Liver (tissue), 9 donors: ENCODE data around the gene PRDM8. TPM values are rescaled to one million over a fixed set of nuclear protein-coding genes. Genes with fewer than 3 reads are reported as not detected.

Source experiments
- DNase-seq: peaks from one replicate; pipeline ENCODE4 v3.0.0-alpha.2; 2017; ENCODE audit warnings: low spot score
- H3K27ac ChIP-seq, 2 donors: one replicate each; pipeline ENCODE4 v1.7.0; 2013; ENCODE audit warnings: inconsistent platforms in 2 of 2, low read length in 2 of 2, control low read depth in 1 of 2, low read depth in 1 of 2, mild to moderate bottlenecking in 1 of 2
- H3K27me3 ChIP-seq, 4 donors: one replicate each; pipeline versions ENCODE4 v1.6.1 to v1.7.0; 2013; ENCODE audit warnings: low read length in 3 of 4, inconsistent platforms in 1 of 4, mild to moderate bottlenecking in 1 of 4, moderate library complexity in 1 of 4; ENCODE audit not compliant: control insufficient read depth in 4 of 4, insufficient read depth in 4 of 4
- H3K36me3 ChIP-seq, 4 donors: one replicate each; pipeline versions ENCODE4 v1.6.1 to v1.7.0; 2013; ENCODE audit warnings: low read length in 3 of 4, mild to moderate bottlenecking in 3 of 4, low read depth in 1 of 4, moderate library complexity in 1 of 4; ENCODE audit not compliant: control insufficient read depth in 4 of 4, insufficient read depth in 3 of 4
- H3K4me1 ChIP-seq, 4 donors: one replicate each; pipeline versions ENCODE4 v1.6.1 to v1.7.0; 2013; ENCODE audit warnings: low read length in 3 of 4, mild to moderate bottlenecking in 3 of 4, moderate library complexity in 1 of 4; ENCODE audit not compliant: control insufficient read depth in 4 of 4, insufficient read depth in 4 of 4
- H3K4me3 ChIP-seq, 3 donors: one replicate each; pipeline versions ENCODE4 v1.6.1 to v1.7.0; 2013; ENCODE audit warnings: low read length in 3 of 3, control low read depth in 1 of 3, low read depth in 1 of 3, mild to moderate bottlenecking in 1 of 3
- H3K9ac ChIP-seq, 2 donors: one replicate each; pipeline ENCODE4 v1.7.0; 2013; ENCODE audit warnings: low read length in 2 of 2, mild to moderate bottlenecking in 2 of 2, moderate library complexity in 2 of 2, control low read depth in 1 of 2, low read depth in 1 of 2
- H3K9me3 ChIP-seq, 4 donors: one replicate each; pipeline versions ENCODE4 v1.6.1 to v1.7.0; 2013; ENCODE audit warnings: low read length in 3 of 4; ENCODE audit not compliant: control insufficient read depth in 4 of 4
- ATF3 ChIP-seq: IDR thresholded peaks from 2 replicates; pipeline ENCODE4 v1.6.1; 2016; ENCODE audit warnings: antibody characterized with exemption
- CTCF ChIP-seq: fragments of 150-350 bp; IDR thresholded peaks from 2 replicates; pipeline ENCODE4 v1.5.1; 2017; ENCODE audit warnings: improper control_type of control experiment, low read depth, low read length; ENCODE audit not compliant: missing input control
- FOXA2 ChIP-seq: IDR thresholded peaks from 2 replicates; pipeline ENCODE4 v1.6.1; 2016; ENCODE audit warnings: antibody characterized with exemption
- GABPA ChIP-seq, 2 donors: IDR thresholded peaks in 1 of 2; conservative IDR thresholded peaks in 1 of 2; 2 replicates each; pipeline ENCODE4 v1.6.1; 2016; ENCODE audit warnings: antibody characterized with exemption in 2 of 2, mild to moderate bottlenecking in 1 of 2, moderate library complexity in 1 of 2
- HNF4A ChIP-seq, 2 donors: conservative IDR thresholded peaks; 2 replicates each; pipeline ENCODE4 v1.6.1; 2016; ENCODE audit warnings: antibody characterized with exemption in 2 of 2, mild to moderate bottlenecking in 2 of 2
- NR2F2 ChIP-seq: IDR thresholded peaks from 2 replicates; pipeline ENCODE4 v1.6.1; 2016; ENCODE audit warnings: antibody characterized with exemption
- RAD21 ChIP-seq, 2 donors: IDR thresholded peaks; 2 replicates each; pipeline ENCODE4 v1.6.1; 2016; ENCODE audit warnings: antibody characterized with exemption in 2 of 2, mild to moderate bottlenecking in 2 of 2
- RXRA ChIP-seq, 2 donors: IDR thresholded peaks; 2 replicates each; pipeline ENCODE4 v1.6.1; 2017 to 2018; ENCODE audit warnings: antibody characterized with exemption in 2 of 2, mild to moderate bottlenecking in 1 of 2
- TAF1 ChIP-seq: conservative IDR thresholded peaks from 2 replicates; pipeline ENCODE4 v1.6.1; 2016; ENCODE audit warnings: antibody characterized with exemption, mild to moderate bottlenecking
- WGBS: extraction: QIAGEN DNeasy Blood & Tissue Kit; methylation state at CpG from one replicate; pipeline ENCODE4 v1.1.7; 2013; 5-methylcytosine and 5-hydroxymethylcytosine counted together
- polyA plus RNA-seq, 2 donors: library from polyadenylated mRNA; stranded (reverse) in 1 of 2; unstranded in 1 of 2; fragments of 200-250 nt in 1 of 2; fragments of >200 nt in 1 of 2; fragmentation: Nextera tagmentation in 1 of 2; extraction: Ambion mirVana in 1 of 2; gene quantifications; one replicate each; pipeline versions ENCODE4 v1.2.1 to v1.2.3, GENCODE V29; 2013 to 2015
- total RNA-seq, 2 donors: library from RNA; depleted of rRNA; stranded (reverse); fragments of >200 nt; gene quantifications; one replicate each; pipeline ENCODE4 v1.2.3, GENCODE V29; 2014
- TF ChIP-seq, protein P1 (sequence below): IDR thresholded peaks from 2 replicates; pipeline ENCODE4 v1.6.1; 2016; ENCODE audit warnings: antibody characterized with exemption, mild to moderate bottlenecking
- donor health status: healthy.
- donor health status: healthy.
- donor health status: healthy.
- donor health status: healthy.
- donor health status: healthy.

The PRDM8 gene
- total and polyA plus RNA-seq, 4 donors, result 0.05 to 0.14 (median 0.08) TPM; not detected in 1

DNA sequence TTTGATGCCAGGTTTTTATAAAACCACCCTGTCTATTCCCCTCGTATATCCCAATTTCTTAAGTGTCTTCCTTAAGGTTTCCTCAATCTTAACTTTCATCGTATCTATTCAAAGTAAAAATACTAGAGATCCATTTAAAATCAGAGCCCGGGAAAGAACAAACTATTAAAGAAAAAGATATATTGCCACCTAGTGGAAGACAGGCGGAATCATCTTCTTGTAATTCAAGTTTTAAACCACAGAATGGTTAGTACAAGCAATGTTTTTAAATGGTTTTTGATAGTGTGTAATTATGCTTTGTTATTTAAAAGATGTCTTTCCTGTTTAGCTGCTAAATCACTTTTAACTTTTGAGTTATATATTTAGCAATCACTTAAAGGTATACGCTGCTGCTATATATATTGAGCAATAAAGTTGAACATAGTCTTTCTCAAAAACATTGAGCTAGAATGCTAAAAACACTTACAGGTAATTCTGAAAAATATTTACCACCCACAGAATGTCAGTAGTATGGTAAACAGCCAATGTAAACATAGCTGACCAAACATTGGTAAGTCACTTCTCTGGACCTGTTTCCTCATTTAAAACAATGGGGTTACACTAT, 18.2 kb downstream of the PRDM8 start:
- Histone ChIP-seq H3K36me3 (no peaks in the 10 kb centered on the region), H3K27me3 (peaks cover 0 to 17% (median 3%) of the 10 kb centered on the region in 4 donors), H3K9me3 (no peaks in the 10 kb centered on the region), H3K4me1 (no peaks in the 10 kb centered on the region), H3K27ac (no peak overlapping the region), H3K9ac (no peak overlapping the region), H3K4me3 (no peak overlapping the region)
- DNase-seq, result no peak
- 8% methylated on average over 5 of the region's 5 CpGs for WGBS
- TF ChIP-seq RXRA (IDR thresholded peaks at IDR 0.05), result no peak
- TF ChIP-seq, protein P1, sequence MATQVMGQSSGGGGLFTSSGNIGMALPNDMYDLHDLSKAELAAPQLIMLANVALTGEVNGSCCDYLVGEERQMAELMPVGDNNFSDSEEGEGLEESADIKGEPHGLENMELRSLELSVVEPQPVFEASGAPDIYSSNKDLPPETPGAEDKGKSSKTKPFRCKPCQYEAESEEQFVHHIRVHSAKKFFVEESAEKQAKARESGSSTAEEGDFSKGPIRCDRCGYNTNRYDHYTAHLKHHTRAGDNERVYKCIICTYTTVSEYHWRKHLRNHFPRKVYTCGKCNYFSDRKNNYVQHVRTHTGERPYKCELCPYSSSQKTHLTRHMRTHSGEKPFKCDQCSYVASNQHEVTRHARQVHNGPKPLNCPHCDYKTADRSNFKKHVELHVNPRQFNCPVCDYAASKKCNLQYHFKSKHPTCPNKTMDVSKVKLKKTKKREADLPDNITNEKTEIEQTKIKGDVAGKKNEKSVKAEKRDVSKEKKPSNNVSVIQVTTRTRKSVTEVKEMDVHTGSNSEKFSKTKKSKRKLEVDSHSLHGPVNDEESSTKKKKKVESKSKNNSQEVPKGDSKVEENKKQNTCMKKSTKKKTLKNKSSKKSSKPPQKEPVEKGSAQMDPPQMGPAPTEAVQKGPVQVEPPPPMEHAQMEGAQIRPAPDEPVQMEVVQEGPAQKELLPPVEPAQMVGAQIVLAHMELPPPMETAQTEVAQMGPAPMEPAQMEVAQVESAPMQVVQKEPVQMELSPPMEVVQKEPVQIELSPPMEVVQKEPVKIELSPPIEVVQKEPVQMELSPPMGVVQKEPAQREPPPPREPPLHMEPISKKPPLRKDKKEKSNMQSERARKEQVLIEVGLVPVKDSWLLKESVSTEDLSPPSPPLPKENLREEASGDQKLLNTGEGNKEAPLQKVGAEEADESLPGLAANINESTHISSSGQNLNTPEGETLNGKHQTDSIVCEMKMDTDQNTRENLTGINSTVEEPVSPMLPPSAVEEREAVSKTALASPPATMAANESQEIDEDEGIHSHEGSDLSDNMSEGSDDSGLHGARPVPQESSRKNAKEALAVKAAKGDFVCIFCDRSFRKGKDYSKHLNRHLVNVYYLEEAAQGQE, result no peak
- TF ChIP-seq HNF4A (conservative IDR thresholded peaks at IDR 0.05), result no peak
- no peak for TF ChIP-seq FOXA2
- peak; percentile 77 to 80 for TF ChIP-seq RAD21 (IDR thresholded peaks at IDR 0.05)
- TF ChIP-seq CTCF, result peak; percentile 70
- no peak for TF ChIP-seq GABPA (IDR thresholded peaks at IDR 0.05 in 1 of 2, conservative IDR thresholded peaks at IDR 0.05 in 1 of 2)

DNA sequence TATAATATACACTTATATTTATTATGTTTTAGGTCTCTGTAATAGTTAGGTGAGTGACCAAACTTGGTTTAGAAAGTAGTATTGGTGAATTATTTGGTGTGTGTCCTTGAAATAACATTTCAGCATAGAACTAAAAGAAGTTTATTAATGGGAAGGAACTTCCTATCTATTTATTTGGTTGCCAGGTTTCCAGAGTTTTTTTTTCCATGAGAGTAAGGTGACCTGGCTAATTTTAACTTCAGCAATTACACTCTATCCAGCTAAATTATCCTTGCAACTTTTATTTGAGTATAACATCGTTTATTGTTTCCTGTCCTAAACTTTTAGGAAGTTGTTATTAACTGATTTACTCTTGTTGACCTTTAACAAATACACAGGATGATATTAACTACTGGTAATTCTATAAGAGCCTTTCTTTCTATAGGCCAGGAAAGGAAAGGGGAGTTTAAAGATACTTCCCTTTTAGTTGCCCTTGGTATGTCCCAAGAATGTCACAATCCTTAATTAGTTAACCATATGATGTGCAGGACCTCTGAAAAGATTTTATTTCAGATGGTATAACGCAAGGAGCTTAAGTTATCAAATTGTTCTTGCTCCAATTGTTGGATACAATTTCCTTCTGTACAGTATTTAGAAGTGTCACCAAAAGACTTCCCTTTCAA, 18.9 kb downstream of the PRDM8 start:
- Histone ChIP-seq H3K4me3 (no peak overlapping the region), H3K36me3 (no peaks in the 10 kb centered on the region), H3K9ac (no peak overlapping the region), H3K27me3 (peaks cover 0 to 21% (median 1%) of the 10 kb centered on the region in 4 donors), H3K4me1 (no peaks in the 10 kb centered on the region), H3K9me3 (no peaks in the 10 kb centered on the region), H3K27ac (no peak overlapping the region)
- WGBS, result 38% methylated on average over 2 of the region's 2 CpGs
- TF ChIP-seq RAD21 (IDR thresholded peaks at IDR 0.05) (no peak), ATF3 (no peak), TAF1 (no peak), NR2F2 (no peak)
- TF ChIP-seq, protein P1, result no peak
- DNase-seq, result no peak
